MCF 10A (cell line): ENCODE results near the gene ZMIZ1. TPM values are rescaled to one million over a fixed set of nuclear protein-coding genes. Genes with fewer than 3 reads are reported as not detected.

Source experiments
- BruUV-seq: library from RNA; stranded (reverse); fragments of 400-500 nt; replicated peaks from 2 replicates; lab custom pipeline; 2021; lab: Mats Ljungman, UMichigan
- CTCF ChIA-PET: fragments of 300-600 bp; sonication (Branson Sonifier 250); formaldehyde crosslinking; extraction: SDS; loops from one replicate; lab custom pipeline; 2021; ENCODE audit warnings: antibody characterized with exemption, inconsistent platforms; lab: Yijun Ruan, JAX
- POLR2A ChIA-PET: fragments of 300-600, 350-650 bp; sonication (Branson Sonifier 250); formaldehyde crosslinking; extraction: SDS; loops from one replicate; lab custom pipeline; 2020; ENCODE audit warnings: antibody characterized with exemption, inconsistent platforms; lab: Yijun Ruan, JAX
- DNase-seq: peaks from one replicate; pipeline ENCODE4 v3.0.0-alpha.2; 2018; ENCODE audit not compliant: unreplicated experiment
- H3K27ac Mint-ChIP-seq: one replicate; pipeline ENCODE4 v1.8.0; 2022; ENCODE audit warnings: mild to moderate bottlenecking, low read depth, mixed read lengths; ENCODE audit not compliant: unreplicated experiment
- H3K27me3 Mint-ChIP-seq: one replicate; pipeline ENCODE4 v1.8.0; 2022; ENCODE audit warnings: mixed read lengths; ENCODE audit not compliant: insufficient read depth, unreplicated experiment
- H3K36me3 Mint-ChIP-seq: one replicate; pipeline ENCODE4 v1.8.0; 2022; ENCODE audit warnings: mild to moderate bottlenecking, moderate library complexity, mixed read lengths; ENCODE audit not compliant: insufficient read depth, unreplicated experiment
- H3K4me1 Mint-ChIP-seq: one replicate; pipeline ENCODE4 v1.8.0; 2022; ENCODE audit warnings: mixed read lengths; ENCODE audit not compliant: insufficient read depth, unreplicated experiment
- H3K4me3 Mint-ChIP-seq: one replicate; pipeline ENCODE4 v1.8.0; 2022; ENCODE audit warnings: mild to moderate bottlenecking, moderate library complexity, mixed read lengths; ENCODE audit not compliant: unreplicated experiment
- H3K9me3 Mint-ChIP-seq: one replicate; pipeline ENCODE4 v1.8.0; 2022; ENCODE audit warnings: mixed read lengths; ENCODE audit not compliant: unreplicated experiment
- CTCF ChIP-seq: fragments of 200-600 bp; IDR thresholded peaks from one replicate; pipeline ENCODE4 v1.8.0; 2022; ENCODE audit warnings: antibody characterized with exemption, mild to moderate bottlenecking; ENCODE audit not compliant: unreplicated experiment
- intact Hi-C: fragments of 100-400 bp; cut with micrococcal nuclease; formaldehyde crosslinking; loops from 2 replicates; pipeline ENCODE4 v1.14.1; 2022
- total RNA-seq: library from RNA; stranded (reverse); gene quantifications from 2 replicates; pipeline ENCODE4 v1.2.3, GENCODE V29; 2022

The ZMIZ1 gene
- total RNA-seq, 1 experiment from 2014 or later, result 15.5 TPM

- BruUV-seq, result no TSS peak
- no peak for DNase-seq
- Mint-ChIP-seq H3K27ac (no peak overlapping the region), H3K27me3 (no peaks in the 10 kb centered on the region), H3K36me3 (peaks cover 11% of the 10 kb centered on the region), H3K4me1 (peaks cover 39% of the 10 kb centered on the region), H3K4me3 (no peak overlapping the region), H3K9me3 (no peaks in the 10 kb centered on the region)
- POLR2A ChIA-PET, result interaction anchor here (0.5 to 0.8 kb wide), 2 partner anchors 216 to 770 kb away, joined by 3 read pairs; no protein-coding TSS in a partner anchor
- intact Hi-C loops, result loop anchor here (10.0 kb wide), 1 partner anchor 216 kb away; no protein-coding TSS in a partner anchor
- CTCF ChIA-PET, result interaction anchor here (1.5 kb wide), 1 partner anchor 1143 kb away, joined by 5 read pairs; no protein-coding TSS in a partner anchor
- no peak for TF ChIP-seq CTCF
Measured at GRCh38 chr10:79190740-79191261, 122.0 kb downstream of the ZMIZ1 start.

- Mint-ChIP-seq H3K4me1 (peaks cover 39% of the 10 kb centered on the region), H3K27me3 (no peaks in the 10 kb centered on the region), H3K9me3 (no peaks in the 10 kb centered on the region), H3K36me3 (peaks cover 10% of the 10 kb centered on the region), H3K4me3 (no peak overlapping the region), H3K27ac (no peak overlapping the region)
- ChIA-PET POLR2A (interaction anchor here (0.5 to 1.5 kb wide), 5 partner anchors 8 to 1148 kb away, joined by 3 to 4 read pairs (median 3); no protein-coding TSS in a partner anchor), CTCF (interaction anchor here (1.0 to 1.1 kb wide), 3 partner anchors 70 to 1145 kb away, joined by 3 to 4 read pairs (median 3); no protein-coding TSS in a partner anchor)
- TF ChIP-seq CTCF, result no peak
- peak; percentile 39 for DNase-seq
- no TSS peak for BruUV-seq
- intact Hi-C loops, result loop anchor here (10.0 kb wide), 1 partner anchor 217 kb away; no protein-coding TSS in a partner anchor
Measured at GRCh38 chr10:79191951-79192676, 123.3 kb downstream of the ZMIZ1 start.

- ChIA-PET POLR2A (interaction anchor here (0.7 to 1.5 kb wide), 3 partner anchors 42 to 1148 kb away, joined by 3 to 4 read pairs (median 4); no protein-coding TSS in a partner anchor), CTCF (interaction anchor here (0.6 to 1.1 kb wide), 6 partner anchors 69 to 1146 kb away, joined by 3 to 5 read pairs (median 3); no protein-coding TSS in a partner anchor)
- H3K36me3 Mint-ChIP-seq, result peaks cover 7% of the 10 kb centered on the region
- H3K4me3 Mint-ChIP-seq, result no peak overlapping the region
- no peak for TF ChIP-seq CTCF
- peak; percentile 59 for DNase-seq
- H3K27me3 Mint-ChIP-seq, result no peaks in the 10 kb centered on the region
- intact Hi-C loops, result loop anchor here (10.0 kb wide), 1 partner anchor 218 kb away; no protein-coding TSS in a partner anchor
- H3K27ac Mint-ChIP-seq, result no peak overlapping the region
- H3K9me3 Mint-ChIP-seq, result no peaks in the 10 kb centered on the region
- no TSS peak for BruUV-seq
- H3K4me1 Mint-ChIP-seq, result peaks cover 39% of the 10 kb centered on the region
Measured at GRCh38 chr10:79192677-79193003, 123.9 kb downstream of the ZMIZ1 start.
